Measurements from ENCODE around the gene SDE2.

GRCh38 chr1:225977937-225978748 is 21.0 kb downstream of the SDE2 start:
- TF ChIP-seq POLR2A (IDR thresholded peaks at IDR 0.05) (no peak), EP300 (IDR thresholded peaks at IDR 0.05) (no peak)
- TF ChIP-seq, protein P1, sequence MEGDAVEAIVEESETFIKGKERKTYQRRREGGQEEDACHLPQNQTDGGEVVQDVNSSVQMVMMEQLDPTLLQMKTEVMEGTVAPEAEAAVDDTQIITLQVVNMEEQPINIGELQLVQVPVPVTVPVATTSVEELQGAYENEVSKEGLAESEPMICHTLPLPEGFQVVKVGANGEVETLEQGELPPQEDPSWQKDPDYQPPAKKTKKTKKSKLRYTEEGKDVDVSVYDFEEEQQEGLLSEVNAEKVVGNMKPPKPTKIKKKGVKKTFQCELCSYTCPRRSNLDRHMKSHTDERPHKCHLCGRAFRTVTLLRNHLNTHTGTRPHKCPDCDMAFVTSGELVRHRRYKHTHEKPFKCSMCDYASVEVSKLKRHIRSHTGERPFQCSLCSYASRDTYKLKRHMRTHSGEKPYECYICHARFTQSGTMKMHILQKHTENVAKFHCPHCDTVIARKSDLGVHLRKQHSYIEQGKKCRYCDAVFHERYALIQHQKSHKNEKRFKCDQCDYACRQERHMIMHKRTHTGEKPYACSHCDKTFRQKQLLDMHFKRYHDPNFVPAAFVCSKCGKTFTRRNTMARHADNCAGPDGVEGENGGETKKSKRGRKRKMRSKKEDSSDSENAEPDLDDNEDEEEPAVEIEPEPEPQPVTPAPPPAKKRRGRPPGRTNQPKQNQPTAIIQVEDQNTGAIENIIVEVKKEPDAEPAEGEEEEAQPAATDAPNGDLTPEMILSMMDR (IDR thresholded peaks at IDR 0.05) = no peak

Data from ovary (tissue), 3 donors.